Umbilical cord (tissue), 2 donors: Measurements from ENCODE around the gene HABP2. TPM values are rescaled to one million over a fixed set of nuclear protein-coding genes. Genes with fewer than 3 reads are reported as not detected.

Experiments
- DNase-seq: peaks from one replicate; pipeline ENCODE4 v3.0.0-alpha.2; 2015; ENCODE audit warnings: low spot score
- total RNA-seq: library from RNA; depleted of rRNA; stranded (reverse); fragments of >200 nt; gene quantifications from one replicate; pipeline ENCODE4 v1.2.3, GENCODE V29; 2014; ENCODE audit warnings: low replicate concordance; ENCODE audit not compliant: insufficient read depth

Gene HABP2
- total RNA-seq, 1 donor from 2014 or later: 0.24 TPM

- no peak for DNase-seq
Observed at GRCh38 chr10:113603057-113603777, 50.4 kb downstream of the HABP2 start.

GRCh38 chr10:113604572-113604971 is 51.7 kb downstream of the HABP2 start:
- DNase-seq: no peak

- DNase-seq: no peak
Observed at GRCh38 chr10:113605268-113605978, 52.6 kb downstream of the HABP2 start.

GRCh38 chr10:113609704-113610108 is 56.9 kb downstream of the HABP2 start:
- no peak for DNase-seq

- DNase-seq: no peak
Observed at GRCh38 chr10:113610631-113611601, 58.1 kb downstream of the HABP2 start.

GRCh38 chr10:113612154-113612553 is 59.3 kb downstream of the HABP2 start:
- DNase-seq: no peak

- no peak for DNase-seq
Observed at GRCh38 chr10:113613427-113613826, 60.6 kb downstream of the HABP2 start.

- DNase-seq: no peak
Observed at GRCh38 chr10:113613977-113614690, 61.3 kb downstream of the HABP2 start.

- DNase-seq: no peak
Observed at GRCh38 chr10:113616244-113617074, 63.6 kb downstream of the HABP2 start.

- DNase-seq: no peak
Observed at GRCh38 chr10:113617086-113617485, 64.2 kb downstream of the HABP2 start.

- DNase-seq: no peak
Observed at GRCh38 chr10:113618338-113618737, 65.5 kb downstream of the HABP2 start.

- no peak for DNase-seq
Observed at GRCh38 chr10:113619401-113619800, 66.5 kb downstream of the HABP2 start.

- no peak for DNase-seq
Observed at GRCh38 chr10:113620511-113620910, 67.7 kb downstream of the HABP2 start.

GRCh38 chr10:113620936-113621335 is 68.1 kb downstream of the HABP2 start:
- DNase-seq: no peak

- no peak for DNase-seq
Observed at GRCh38 chr10:113621799-113622198, 68.9 kb downstream of the HABP2 start.

- DNase-seq: no peak
Observed at GRCh38 chr10:113622831-113623230, 70.0 kb downstream of the HABP2 start.

GRCh38 chr10:113625461-113626186 is 72.8 kb downstream of the HABP2 start:
- DNase-seq: no peak

GRCh38 chr10:113626809-113627355 is 74.0 kb downstream of the HABP2 start:
- DNase-seq: no peak

- DNase-seq: no peak
Observed at GRCh38 chr10:113627836-113628235, 75.0 kb downstream of the HABP2 start.
